Measurements from ENCODE around the gene STAB1. TPM values are rescaled to one million over a fixed set of nuclear protein-coding genes. Genes with fewer than 3 reads are reported as not detected.
"Not testable (repeated sequence)": the region's sequence is repeated elsewhere in the genome, so short reads cannot be mapped to it uniquely, and the experiment has no call there.

Gene STAB1
- total and polyA plus RNA-seq, 2 experiments from 2014 or later, result not detected

DNA sequence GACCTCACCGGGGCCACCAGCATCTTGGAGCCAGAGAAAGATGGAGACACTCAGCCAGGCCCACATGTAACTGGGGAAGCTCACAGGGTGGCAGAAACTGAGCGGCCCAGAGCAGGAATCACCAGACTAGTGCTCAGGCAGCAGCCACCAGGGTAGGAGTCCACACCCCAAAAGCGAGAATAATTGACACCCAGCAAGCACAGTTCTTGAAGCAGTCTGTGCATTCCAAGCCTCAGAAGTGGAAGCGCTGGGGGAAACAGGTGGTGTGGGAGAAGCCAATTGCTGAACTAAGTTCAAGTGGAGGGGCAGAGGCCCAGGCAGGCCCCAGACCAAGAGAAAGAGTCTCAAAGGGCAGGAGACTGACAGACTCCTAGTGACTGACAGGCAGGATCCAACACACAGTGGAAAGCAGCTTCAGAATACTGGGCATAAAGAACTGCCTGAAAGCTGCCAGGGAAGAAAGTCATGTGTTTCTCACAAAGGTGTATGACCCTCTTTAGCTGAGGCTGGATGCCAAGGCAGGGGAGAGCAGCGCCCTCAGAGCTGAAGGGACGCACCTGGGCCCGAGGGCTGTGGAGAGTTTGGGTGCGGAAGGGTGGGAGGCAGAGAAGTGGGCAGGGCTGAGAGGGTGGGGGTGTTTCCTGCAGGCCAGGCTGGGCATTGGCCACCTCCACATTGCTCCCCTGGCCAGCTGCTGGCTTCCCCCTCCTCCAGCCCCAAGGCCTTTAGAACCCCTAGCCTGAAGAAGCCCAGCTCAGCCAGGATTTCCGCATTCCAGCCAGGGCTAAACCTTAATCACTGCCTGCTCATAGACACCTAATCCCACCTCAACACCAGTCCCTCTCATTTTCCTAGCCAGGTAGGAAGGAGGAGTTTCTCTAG lies 30.8 kb downstream of the STAB1 start:
- Histone ChIP-seq H2AFZ (no peak overlapping the region), H4K20me1 (ENCODE audit: insufficient read depth) (no peaks in the 10 kb centered on the region), H3K9me2 (ENCODE audit: insufficient read depth) (no peaks in the 10 kb centered on the region), H3K9me3 (ENCODE audit: low read depth) (no peaks in the 10 kb centered on the region), H3K27me3 (replicated peaks; ENCODE audit: insufficient read depth) (no peaks in the 10 kb centered on the region), H3F3A (ENCODE audit: insufficient read depth) (no peaks in the 10 kb centered on the region), H3K36me3 (ENCODE audit: low read depth) (no peaks in the 10 kb centered on the region), H3K9ac (no peak overlapping the region), H3K79me2 (ENCODE audit: insufficient read depth) (peaks cover 18% of the 10 kb centered on the region), H3K4me2 (ENCODE audit: unreplicated experiment) (no peak overlapping the region), H3K4me3 (no peak overlapping the region), H3K27ac (no peak overlapping the region), H3K4me1 (ENCODE audit: insufficient read depth) (peaks cover 10% of the 10 kb centered on the region; the same call in 1 of the 2 replicates)
- no peak for TF ChIP-seq EZH2 (IDR thresholded peaks at IDR 0.05; ENCODE audit: insufficient read depth, poor library complexity, severe bottlenecking)
- TF ChIP-seq EZH2phosphoT487 (IDR thresholded peaks at IDR 0.05; ENCODE audit: insufficient read depth, low read depth), result no peak
- no peak for DNase-seq
- in situ Hi-C loops (cut with MboI), result no loop called here
- WGBS, 2 experiments (ENCODE audit: low coverage in 1 of 2, low lambda C conversion rate in 2 of 2, missing lambda C conversion rate in 2 of 2), result 83 to 92% methylated on average over 9 of the region's 9 CpGs

DNA sequence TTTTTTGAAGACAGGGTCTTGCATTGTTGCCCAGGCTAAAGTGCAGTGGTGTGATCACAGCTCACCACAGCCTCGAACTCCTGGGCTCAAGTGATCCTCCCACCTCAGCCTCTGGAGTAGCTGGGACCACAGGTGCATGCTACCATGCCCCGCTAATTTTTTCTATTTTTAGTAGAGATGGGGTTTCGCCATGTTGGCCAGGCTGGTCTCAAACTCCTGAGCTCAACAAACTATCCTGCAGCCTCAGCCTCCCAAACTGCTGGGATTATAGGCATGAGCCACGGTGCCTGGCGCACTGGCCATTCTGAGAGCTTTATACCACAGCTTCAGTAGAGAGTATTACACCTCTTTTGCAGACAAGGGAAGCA lies 31.5 kb downstream of the STAB1 start:
- H3K27me3 ChIP-seq (replicated peaks; ENCODE audit: insufficient read depth); H3K4me1 ChIP-seq (ENCODE audit: insufficient read depth); H2AFZ ChIP-seq; H3K9me3 ChIP-seq (ENCODE audit: low read depth); H3K27ac ChIP-seq; H3K36me3 ChIP-seq (ENCODE audit: low read depth); DNase-seq; H3K4me3 ChIP-seq; H3F3A ChIP-seq (ENCODE audit: insufficient read depth); H3K9ac ChIP-seq; H3K9me2 ChIP-seq (ENCODE audit: insufficient read depth); in situ Hi-C loops (cut with MboI); H3K4me2 ChIP-seq (ENCODE audit: unreplicated experiment); H4K20me1 ChIP-seq (ENCODE audit: insufficient read depth): not testable (repeated sequence)
- WGBS, 2 experiments (ENCODE audit: low coverage in 1 of 2, low lambda C conversion rate in 2 of 2, missing lambda C conversion rate in 2 of 2), result 86 to 88% methylated on average over 5 of the region's 5 CpGs
- peaks cover 25% of the 10 kb centered on the region for H3K79me2 ChIP-seq (ENCODE audit: insufficient read depth)

DNA sequence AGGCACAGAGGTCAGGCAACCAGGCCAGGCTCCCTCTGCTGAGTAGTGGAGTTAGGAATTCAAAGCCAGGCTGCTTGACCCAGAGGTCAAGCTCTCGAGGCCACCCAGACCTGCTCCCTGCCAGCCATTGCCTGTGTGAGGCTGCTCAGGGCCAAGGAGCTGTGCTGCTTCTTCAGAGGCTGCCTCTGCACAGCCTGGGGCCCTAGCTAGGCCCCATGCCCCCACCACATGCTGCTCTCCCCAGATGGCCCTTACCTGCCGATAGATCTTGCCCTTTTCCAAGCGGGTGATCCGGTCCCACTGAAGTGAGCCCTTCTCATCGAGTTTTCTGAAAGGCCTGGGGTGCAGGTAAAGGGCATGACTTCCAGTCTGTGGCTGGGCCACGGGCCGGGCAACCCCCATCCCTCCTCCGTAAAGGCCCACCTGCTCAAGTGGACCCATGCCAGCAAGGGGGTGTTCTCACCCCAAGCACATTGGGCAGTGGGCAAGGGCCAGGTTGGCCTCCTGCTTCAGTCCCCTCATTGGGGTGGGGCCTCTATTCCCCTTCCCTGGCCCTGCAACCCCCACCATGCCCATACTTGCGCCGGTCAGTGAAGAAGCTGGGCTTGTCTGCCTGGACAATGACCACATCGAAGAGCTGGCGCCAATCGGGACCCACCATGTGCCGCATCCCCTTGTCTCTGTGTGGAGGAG lies 32.0 kb downstream of the STAB1 start:
- in situ Hi-C loops (cut with MboI), result no loop called here

DNA sequence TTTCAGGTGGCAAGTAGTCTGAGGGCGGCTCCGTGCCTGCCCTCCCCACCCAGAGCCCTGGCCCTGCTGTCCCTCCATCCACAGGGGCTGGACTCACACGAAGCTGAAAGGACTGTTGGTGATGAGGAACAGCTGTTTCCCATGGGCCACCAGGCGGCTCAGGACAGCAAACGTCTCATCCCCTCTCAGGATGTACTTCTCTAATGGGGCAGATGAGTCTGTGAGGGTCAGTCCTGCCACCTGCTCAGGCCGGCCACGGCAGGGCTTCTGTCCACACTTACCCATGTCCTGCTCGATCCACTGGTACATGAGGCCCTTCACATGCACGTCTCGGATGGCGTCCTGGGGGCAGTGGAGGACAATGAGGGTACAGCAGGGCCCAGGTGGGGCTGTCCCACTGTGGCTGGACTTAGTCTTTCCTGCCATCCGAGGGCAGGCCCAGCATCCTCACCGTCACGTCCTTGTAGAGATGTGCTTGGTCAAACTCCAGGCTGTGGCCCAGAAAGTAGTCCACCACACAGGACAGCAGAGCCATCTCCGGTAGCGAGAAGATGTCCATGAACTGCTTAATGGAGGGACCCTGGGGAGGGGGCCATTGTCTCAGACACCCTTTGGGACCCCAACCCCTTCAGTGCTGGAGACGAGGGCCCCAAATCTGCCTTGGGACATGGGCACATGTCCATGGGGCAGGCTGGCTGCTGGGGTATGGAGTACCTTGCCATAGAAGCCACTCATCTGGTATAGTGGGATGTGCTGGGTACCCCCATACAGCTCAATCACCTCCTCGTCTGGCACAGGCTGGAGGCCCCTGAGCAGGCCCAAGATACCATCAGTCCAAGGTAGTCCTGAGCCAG lies 32.8 kb downstream of the STAB1 start:
- Histone ChIP-seq H4K20me1 (ENCODE audit: insufficient read depth) (no peaks in the 10 kb centered on the region), H3K9me2 (ENCODE audit: insufficient read depth) (no peaks in the 10 kb centered on the region), H3K79me2 (ENCODE audit: insufficient read depth) (peaks cover 38% of the 10 kb centered on the region), H3K4me2 (ENCODE audit: unreplicated experiment) (no peak overlapping the region), H3K27ac (no peak overlapping the region), H3F3A (ENCODE audit: insufficient read depth) (no peaks in the 10 kb centered on the region; the same call in 1 of the 2 replicates), H3K36me3 (ENCODE audit: low read depth) (no peaks in the 10 kb centered on the region), H2AFZ (no peak overlapping the region), H3K4me3 (no peak overlapping the region), H3K9ac (no peak overlapping the region), H3K9me3 (ENCODE audit: low read depth) (no peaks in the 10 kb centered on the region), H3K27me3 (replicated peaks; ENCODE audit: insufficient read depth) (no peaks in the 10 kb centered on the region), H3K4me1 (ENCODE audit: insufficient read depth) (peaks cover 16% of the 10 kb centered on the region; the same call in 1 of the 2 replicates)
- TF ChIP-seq EZH2 (IDR thresholded peaks at IDR 0.05; ENCODE audit: insufficient read depth, poor library complexity, severe bottlenecking), result no peak
- TF ChIP-seq EZH2phosphoT487 (IDR thresholded peaks at IDR 0.05; ENCODE audit: insufficient read depth, low read depth), result no peak
- 87% methylated on average over 17 to 18 of the region's 18 CpGs for WGBS, 2 experiments (ENCODE audit: low coverage in 1 of 2, low lambda C conversion rate in 2 of 2, missing lambda C conversion rate in 2 of 2)
- in situ Hi-C loops (cut with MboI), result no loop called here
- no peak for DNase-seq

More for the DNA sequence above, 32.0 kb downstream of the STAB1 start:
- Histone ChIP-seq H3K4me2 (ENCODE audit: unreplicated experiment) (no peak overlapping the region), H4K20me1 (ENCODE audit: insufficient read depth) (no peaks in the 10 kb centered on the region), H3K9ac (no peak overlapping the region), H3K9me3 (ENCODE audit: low read depth) (no peaks in the 10 kb centered on the region), H3F3A (ENCODE audit: insufficient read depth) (no peaks in the 10 kb centered on the region; the same call in 1 of the 2 replicates), H3K4me3 (no peak overlapping the region), H3K79me2 (ENCODE audit: insufficient read depth) (peaks cover 30% of the 10 kb centered on the region), H3K27ac (no peak overlapping the region), H3K9me2 (ENCODE audit: insufficient read depth) (no peaks in the 10 kb centered on the region), H3K27me3 (replicated peaks; ENCODE audit: insufficient read depth) (no peaks in the 10 kb centered on the region), H3K4me1 (ENCODE audit: insufficient read depth) (peaks cover 11% of the 10 kb centered on the region; the same call in 1 of the 2 replicates), H3K36me3 (ENCODE audit: low read depth) (no peaks in the 10 kb centered on the region), H2AFZ (no peak overlapping the region)
- TF ChIP-seq EZH2 (IDR thresholded peaks at IDR 0.05; ENCODE audit: insufficient read depth, poor library complexity, severe bottlenecking) (no peak), EZH2phosphoT487 (IDR thresholded peaks at IDR 0.05; ENCODE audit: insufficient read depth, low read depth) (no peak)
- WGBS, 2 experiments (ENCODE audit: low coverage in 1 of 2, low lambda C conversion rate in 2 of 2, missing lambda C conversion rate in 2 of 2), result 93% methylated on average over 10 to 14 of the region's 14 CpGs
- no peak for DNase-seq
